Stimulated activated CD4-positive, alpha-beta T cell treated with anti-CD3 and anti-CD28 coated beads, Interleukin-15, amount 100 ng/mL, for 1 hour (primary cell): ENCODE data around the gene PARP4.
"Not testable (repeated sequence)": the region's sequence is repeated elsewhere in the genome, so short reads cannot be mapped to it uniquely, and the experiment has no call there.

Experiments
- DNase-seq, 2 donors: peaks; one replicate each; pipeline ENCODE4 v3.0.0-alpha.2; 2020; ENCODE audit warnings: low read depth in 1 of 2, low spot score in 1 of 2

PARP4 gene

DNA sequence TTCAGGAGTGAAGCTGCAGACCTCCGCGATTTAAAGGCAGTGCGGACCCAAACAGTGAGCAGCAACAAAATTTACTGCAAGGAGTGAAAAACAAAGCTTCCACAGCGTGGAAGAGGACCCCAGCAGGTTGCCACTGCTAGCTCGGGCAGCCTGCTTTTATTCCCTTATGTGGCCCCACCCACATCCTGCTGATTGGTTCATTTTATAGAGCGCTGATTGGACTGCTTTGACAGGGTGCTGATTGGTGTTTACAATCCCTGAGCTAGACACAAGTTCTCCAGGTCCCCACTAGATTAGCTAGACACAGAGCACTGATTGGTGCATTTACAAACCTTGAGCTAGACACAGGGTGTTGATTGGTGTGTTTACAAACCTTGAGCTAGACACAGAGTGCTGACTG, 6.3 kb downstream of the PARP4 start:
- DNase-seq, result not testable (repeated sequence)

DNA sequence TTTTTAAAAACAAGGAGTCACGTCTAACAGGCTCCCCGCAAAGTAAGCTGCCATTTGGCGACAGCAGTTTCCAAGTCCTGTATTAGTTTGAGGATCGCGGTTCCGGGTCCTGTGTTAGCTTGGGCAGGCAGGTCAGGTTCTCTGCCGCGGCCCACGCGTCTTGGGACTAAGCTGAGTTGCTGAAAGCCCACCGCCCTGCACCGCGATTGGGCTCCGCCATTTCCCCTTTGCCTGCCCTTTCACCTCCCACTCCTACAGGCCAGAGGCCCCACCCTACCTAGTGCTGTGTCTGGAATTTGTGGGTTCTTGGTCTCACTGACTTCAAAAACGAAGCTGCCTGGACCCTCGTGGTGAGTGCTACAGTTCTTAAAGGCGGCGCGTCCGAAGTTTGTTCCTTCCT, 6.8 kb downstream of the PARP4 start:
- DNase-seq, result no peak

DNA sequence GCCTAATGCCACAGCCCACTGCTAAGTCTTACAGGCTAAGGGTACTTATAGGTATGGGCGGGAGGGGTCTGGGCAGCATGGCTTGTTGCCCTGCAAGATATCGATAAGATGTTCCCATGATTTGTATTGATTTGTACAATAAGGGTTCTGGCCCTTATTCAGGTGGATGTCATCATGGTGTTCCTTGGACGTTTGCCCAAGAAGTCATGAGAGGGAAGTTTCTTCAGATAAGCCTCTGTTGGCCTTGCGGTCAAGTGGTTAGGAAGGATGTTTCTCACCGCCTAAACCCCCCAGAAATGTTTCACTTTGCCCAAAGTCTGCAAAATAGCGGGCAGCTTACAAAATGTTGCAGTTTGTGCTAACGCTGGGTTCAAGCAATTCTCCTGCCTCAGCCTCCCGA, 7.3 kb downstream of the PARP4 start:
- DNase-seq, result no peak

DNA sequence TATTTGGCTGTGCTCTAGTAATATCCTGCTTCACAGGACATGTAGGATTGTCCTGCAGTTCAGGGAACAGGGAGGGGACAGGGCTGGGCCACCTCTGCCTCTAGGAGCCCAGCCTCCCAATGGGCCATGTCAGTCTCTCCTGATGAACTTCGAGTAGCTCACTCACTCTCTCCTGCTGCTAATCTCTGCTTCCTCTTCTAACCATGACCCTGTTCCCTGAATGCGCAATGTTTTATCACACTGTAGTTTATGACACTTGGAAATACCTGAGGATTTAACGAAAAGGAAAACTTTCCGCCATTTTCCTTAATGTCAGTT, 9.2 kb downstream of the PARP4 start:
- DNase-seq, result no peak

DNA sequence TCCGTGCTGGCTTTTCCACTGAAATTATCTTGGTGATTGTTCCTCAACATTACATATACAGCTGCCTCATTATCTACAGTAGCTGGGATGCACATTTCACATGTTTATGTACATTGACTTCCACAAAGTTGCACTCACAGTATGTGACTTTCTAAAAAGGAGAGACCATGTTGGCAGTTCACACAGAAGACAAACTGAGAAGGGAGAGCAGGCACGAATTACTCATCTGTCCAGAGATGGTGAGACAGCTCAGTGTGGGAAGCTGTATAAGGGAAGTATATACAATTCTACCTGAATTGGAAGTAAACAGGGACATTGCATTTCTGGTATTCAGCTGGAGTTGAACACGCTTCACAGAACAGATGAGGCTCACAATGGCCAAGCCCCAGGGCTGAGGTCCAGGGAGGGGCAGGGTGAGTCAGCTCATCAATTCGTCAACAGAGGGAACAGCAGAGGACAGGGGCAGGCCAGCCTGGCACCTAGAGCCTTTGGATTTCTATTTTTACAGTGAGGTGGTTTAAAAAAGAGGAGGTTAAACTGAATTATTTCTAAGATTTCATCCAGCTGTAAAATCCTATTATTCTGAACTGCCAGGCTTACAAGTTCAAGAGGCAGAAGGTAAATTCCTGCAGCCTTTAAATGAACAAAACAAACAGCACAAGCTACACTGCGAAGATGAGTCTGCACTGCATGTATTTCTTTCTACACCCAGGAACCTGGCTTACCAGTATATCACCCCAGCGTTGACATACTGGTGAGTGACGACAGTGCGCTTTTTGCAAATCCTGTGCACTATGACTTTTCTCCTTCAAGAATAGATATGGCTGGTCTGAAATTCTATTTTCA, 9.8 kb downstream of the PARP4 start:
- no peak for DNase-seq

DNA sequence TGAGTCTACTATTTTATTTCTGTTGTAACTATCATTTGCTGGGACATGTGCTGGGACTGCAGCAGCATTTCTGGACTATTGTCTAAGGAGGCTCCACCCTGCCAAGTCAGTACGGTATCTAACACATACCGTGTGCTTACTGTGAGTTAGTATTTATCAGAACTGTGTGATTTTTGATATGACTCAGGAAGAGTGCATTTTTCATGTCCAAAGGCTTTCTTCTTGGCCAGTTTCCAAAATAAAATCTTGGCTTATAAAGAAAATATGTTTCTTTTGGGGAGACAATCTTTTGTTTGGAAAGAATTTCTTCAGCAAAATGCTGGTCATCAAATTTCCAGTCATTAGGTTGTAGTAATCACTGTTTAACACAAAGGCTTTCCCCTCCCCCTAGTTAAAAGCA, 11.6 kb downstream of the PARP4 start:
- DNase-seq, result no peak

DNA sequence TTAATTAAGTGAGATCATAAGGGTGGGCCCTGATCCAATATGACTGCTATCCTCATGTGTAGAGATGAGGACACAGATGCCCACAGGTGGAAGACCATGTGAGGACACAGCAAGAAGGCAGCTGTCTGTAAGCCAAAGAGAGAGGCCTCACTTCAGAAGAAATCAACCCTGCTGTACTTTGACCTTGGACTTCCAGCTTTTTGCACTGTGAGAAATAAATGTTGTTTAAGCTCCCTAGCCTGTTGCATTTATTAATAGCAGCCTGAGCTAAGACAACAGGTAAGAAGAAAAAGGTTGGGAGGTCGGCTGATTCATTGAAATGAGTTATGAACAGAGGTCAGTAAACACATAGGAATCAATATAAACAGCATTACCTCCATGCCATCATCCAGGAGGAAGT, 14.8 kb downstream of the PARP4 start:
- DNase-seq, result no peak

DNA sequence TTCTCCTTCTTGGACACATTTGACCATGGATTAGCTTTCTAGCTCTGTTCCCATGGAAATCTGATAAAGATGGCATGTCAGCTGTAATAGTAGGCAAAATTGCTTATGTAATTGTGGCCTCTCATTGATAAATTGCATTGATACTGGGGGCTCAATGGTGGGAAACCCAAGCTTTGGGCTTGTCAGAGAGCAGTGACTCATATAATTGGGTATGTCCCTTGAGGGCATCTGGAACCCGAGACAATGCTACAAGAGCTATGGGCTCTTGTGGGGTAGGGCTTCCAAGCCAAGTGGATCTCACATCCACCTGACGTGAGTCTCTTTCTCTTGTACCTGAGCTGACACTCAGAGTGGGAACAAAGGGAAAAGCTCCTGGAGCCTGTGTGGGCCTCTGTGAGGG, 16.3 kb downstream of the PARP4 start:
- DNase-seq, result not testable (repeated sequence)

DNA sequence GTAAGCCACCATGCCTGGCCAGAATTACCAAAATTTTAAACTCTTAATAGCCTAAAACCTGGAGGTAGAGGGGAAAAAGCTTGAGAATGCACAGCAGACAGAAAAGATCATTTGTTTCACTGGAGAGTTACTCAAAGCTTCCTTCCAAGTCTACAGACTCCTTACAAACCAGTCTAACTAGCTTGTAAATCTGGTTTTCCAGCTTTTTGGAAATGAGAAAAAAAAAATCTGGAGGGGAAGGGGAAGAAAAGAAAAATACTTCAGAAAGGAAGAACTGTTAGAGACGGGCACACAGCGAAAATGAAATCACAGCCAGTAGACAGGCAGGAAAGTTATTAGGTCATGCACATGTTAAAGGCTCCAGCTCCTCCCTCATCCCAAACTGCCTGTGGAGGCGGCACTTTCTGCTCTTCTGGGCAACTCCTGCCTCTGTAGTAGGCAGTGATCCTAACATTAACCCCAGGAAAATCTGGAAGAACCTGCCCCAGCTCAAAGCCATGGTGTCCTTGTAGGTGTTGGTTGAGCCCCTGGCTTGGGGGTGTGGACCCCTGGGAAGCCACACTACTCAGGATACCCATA, 17.3 kb downstream of the PARP4 start:
- DNase-seq, result no peak

DNA sequence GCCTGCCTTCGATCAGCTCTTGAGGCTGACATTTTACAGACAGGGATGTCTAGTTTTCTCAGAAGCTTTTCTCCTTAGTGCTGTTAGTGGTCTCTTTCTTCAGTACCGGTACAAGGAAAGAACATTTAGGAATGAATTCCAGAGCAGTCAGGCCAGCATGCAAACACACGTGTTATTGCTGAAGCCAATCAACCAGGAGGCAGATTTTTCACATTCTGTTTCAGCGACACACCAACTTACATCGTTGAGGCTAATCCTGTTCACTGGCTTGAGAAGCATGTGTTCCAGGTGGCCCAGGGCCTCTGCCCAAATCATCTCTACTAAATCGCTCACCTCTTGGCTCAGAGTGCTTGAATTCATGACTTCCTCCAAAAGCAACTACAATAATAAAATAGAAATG, 19.2 kb downstream of the PARP4 start:
- no peak for DNase-seq

DNA sequence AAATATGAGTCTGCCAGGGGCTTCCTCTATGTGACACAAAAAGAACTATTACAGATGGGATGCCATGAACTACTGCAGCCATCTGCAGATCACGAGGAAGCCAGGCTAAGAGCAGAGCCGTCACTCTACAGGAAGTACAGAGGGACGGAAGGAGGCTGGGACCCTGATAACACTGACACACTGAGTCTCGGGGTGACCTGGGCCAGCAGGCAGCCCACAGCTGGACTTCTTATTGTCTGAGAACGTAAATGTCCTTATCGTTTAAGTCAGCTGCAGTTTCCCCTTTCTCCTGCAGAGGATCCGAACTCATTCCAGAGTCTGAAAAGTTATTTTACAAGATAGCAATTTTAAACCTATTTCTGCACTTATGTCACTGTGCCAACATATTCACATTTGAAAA, 20.7 kb downstream of the PARP4 start:
- no peak for DNase-seq

DNA sequence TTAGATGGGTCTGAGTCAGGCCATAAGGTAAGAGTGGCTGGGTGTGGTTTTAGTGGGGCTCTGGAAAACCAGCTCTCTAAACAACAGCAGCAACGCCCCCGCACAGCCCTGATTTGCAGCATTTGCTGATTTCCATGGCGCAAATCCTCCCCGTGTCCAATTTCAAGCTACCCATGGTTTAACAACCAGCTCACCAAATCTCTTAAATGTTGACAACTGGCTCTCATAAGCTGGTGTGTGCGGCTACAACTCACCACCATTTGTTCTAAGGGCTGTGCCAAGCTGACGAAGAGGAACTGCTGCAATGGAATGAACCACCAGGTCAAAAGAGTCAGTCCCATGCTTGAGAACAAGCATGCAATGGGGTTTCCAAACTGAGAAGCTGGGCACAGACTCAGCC, 22.9 kb downstream of the PARP4 start:
- DNase-seq, result no peak

DNA sequence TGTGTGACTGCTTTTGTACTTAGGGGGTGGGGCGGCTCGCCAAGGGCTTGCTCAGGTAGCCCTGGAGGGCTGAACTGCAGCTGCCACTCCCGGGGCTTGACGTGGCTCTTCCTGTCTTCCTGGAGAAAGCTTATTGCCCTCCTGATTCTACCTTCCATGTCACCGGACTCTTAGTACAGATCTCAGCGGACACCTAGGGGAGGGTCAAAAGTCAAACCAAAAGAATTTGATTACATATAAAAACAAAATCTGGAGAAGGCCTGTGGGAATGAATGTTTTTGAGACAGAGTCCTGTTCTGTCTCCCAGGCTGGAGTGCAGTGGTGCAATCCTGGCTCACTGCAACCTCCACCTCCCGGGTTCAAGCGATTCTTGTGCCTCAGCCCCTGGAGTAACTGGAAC, 24.5 kb downstream of the PARP4 start:
- DNase-seq, result not testable (repeated sequence)

DNA sequence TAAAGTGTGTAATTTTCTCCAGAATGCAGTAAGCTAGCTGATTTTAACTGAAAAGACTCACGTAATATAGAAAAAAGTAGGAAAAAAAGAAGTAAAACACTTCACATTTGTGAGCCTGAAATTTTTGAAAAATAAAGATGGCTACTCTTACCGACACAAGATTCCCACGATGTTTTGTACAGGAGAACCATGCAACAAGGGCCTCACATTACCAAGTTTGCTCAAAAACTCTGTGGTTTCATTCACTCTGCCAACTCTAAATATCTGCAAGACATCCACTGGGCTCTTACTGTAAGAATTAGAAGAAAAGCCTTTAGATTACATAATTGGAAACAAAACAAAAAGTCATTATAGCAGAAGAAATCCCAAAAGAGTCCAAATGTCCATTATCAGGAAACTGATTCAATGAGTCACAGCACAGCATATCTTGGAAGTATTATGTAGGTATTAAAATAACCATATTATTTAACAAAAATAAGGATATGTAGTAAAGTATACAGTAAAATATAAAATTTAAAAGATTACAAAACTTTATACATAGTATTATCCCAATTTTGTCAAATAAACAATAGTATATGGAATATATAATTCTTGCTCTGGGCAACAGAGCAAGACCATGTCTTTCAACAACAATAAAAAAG, 26.4 kb downstream of the PARP4 start:
- DNase-seq, result not testable (repeated sequence)

DNA sequence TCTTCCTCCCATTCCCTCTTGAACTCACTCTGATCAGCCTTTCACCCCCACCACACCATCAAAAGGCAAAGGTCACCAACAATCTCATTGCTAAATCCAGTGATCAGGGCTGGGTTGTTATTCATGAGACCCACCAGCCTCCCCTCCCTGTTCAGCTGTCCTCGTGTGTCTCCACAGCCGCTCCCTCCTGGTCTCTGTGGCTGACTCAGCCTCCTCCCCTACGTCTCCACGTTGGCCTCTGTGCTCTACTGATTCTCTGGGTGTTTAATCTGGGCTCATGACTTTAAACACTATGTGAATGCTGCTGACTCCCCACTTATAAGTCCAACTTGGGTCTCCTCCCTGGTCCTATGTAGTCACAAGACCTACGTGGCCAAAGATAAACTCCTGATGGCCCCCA, 38.9 kb downstream of the PARP4 start:
- DNase-seq, result no peak

DNA sequence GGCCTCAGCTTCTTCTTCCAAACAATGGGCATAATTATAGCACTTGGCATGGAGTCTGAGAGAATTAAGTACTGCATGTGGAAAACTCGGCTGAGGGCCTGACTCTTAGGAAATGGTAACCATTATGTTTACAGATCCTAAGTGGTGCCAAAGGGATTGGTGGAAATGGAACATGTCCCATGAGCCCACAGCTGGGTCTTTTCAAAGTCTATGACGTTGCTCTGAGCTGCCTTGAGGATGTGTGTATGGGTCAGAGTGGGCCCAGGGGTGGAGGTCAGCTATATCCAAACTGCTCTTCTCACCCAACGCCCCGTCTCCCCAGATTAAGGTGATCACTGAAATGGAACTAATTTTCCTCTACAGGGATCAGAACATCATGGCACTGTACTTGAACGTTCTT, 40.4 kb downstream of the PARP4 start:
- DNase-seq, result not testable (repeated sequence)

DNA sequence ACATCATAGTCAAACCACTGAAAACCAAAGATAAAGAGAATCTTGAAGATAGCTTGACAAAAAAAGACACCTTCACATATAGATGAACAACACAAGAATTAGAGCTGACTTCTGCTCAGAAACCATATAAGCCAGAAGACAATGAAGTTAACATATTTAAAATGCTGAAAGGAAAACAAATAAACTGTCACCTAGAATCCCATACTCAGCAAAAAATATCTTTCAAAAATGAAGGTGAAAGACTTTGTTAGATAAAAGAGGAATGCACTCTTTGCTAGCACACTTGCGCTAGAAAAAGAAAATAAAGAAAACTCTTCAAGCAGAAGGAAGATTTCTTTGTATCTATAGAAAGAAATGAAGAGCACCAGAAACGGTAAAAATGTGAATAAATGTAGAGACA, 49.5 kb downstream of the PARP4 start:
- no peak for DNase-seq

DNA sequence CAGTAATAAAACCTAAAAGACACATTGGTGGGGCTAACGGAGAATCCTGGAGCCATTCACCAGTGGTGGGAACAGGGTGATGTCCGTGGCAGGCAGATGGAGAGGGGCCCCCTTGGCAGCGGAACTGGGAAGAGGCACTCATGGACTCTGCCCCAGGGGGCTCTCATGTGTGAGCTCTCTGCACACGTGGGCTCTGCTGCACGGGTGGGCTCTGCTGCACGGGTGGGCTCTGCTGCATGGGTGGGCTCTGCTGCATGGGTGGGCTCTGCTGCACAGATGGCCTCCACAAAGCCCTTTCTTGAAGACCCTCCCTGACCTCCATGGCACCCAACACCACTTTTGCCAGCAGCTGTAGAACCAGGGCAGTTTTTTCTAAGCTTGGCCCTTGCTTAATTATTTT, 52.3 kb downstream of the PARP4 start:
- no peak for DNase-seq

DNA sequence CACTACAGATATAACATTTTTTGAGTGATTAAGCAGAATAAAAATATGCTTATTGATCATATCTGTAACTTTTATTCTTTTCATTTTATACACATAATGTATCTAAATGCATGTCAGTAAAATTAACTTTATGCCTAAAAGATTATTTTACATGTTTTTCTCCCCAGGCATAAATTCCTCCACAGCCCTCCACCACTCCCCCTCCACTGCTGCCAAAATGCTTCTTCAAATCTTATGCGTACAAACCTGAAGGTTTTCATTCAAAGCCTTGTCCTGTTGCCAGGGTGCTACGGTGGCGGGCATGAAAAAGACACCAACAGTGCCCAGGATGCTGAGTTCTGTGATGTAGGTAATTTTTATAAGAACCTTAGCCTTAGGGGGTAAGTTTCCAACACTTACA, 52.9 kb downstream of the PARP4 start:
- DNase-seq, result no peak

DNA sequence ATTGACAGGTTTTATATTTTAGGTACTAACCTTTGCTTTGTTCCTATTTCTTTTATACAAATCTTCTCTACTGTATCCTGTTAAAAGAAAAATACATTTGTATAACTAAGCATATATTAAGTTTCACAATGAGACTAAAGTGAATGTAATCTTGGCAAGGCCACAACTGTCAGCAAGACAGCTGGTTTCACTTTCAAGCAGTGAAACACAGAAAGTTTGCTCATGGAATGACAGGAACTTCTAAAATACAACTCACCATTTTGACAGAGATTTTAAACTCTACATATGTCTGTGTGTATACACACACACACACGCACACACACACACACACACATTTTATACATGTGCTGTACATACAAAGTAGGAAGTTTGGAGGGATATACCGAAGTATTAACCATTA, 53.3 kb downstream of the PARP4 start:
- DNase-seq, result no peak

DNA sequence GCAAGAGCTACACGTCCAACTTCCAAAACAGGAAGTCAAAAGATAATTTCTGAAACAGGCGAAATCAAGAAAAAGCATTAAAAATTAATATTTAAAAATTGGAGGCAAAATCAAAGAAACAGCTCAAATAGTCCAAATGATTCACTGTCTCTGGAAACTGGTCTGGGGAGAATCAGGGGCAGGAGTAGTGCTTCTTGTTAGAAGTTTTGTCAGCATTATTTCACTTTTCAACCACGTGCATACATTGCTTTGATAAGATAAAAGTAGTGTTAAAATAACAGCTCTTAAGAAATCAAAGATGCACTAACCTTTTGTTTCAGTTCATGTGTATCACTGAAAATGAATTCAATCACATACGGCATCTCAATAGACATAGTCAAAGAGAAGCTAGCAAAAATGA, 53.8 kb downstream of the PARP4 start:
- no peak for DNase-seq

DNA sequence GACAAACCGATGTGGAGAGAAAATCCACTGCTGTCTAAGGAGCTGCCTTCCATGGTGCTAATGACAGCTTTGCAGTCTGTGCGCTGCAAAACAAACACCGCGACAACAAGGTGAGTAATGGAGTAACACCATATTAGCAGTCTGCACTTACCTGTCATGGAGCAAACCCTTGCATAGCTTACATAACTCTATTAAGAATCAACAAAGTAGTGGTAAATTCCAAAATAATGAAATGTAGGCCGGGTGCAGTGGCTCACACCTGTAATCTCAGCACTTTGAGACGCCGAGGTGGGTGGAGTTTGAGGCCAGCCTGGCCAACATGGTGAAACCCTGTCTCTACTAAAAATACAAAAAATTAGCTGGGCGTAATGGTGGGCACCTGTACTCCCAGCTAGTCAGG, 56.2 kb downstream of the PARP4 start:
- DNase-seq, result no peak

DNA sequence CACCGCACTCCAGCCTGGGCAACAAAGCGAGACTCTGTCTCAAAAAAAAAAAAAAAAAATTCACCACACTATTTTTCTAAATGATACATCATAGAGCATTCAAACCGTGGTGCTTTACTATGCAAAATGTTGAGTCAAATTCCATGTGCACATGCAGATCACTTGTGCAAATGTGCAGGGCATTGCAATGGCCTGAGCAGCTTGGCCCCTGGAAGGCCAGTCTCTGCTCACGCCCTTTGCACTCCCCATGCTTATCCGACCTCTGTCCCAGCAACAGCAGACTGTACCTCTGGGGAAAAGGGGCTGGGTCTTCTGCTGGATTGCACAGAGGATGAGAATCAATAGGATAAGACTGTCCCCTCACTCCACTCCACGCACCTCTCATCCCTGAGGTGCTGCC, 58.5 kb downstream of the PARP4 start:
- no peak for DNase-seq
